HG02610 (cell line): ENCODE results near the gene COBL.

Experiments used
- ATAC-seq: cut with Tn5 transposase; IDR thresholded peaks from one replicate; pipeline ENCODE4 v1.9.1; 2021; ENCODE audit warnings: mild to moderate bottlenecking, moderate library complexity; ENCODE audit not compliant: unreplicated experiment

COBL gene

DNA sequence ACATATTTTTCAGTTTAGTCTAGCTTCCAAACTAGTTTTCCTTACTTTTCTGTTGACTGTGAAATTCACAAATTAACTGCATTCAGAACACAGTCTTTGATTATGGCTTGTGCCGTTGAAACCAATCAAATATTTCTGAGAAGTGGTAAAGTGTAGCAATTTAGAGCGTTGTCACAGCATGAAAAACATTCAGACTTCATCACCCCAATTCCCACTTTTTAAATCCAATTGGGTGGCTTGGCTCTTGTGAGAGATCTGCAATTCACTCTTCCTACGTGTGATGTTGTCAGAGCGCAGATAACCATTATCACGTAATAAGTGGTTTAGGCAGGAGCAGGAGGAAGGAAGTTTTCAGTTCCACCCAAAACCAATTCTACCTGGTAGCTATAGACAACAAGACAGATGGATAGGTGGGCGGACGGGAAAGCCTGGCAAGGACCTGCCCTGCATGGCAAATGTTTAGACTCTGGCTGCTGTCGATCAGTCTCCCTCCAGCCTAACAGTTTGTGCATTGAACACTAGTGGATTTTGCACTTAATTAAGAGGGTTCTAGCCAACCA is 8.9 kb downstream of the COBL start:
- no peak for ATAC-seq

GRCh38 chr7:51306761-51307160 is 9.8 kb downstream of the COBL start:
- no peak for ATAC-seq

DNA sequence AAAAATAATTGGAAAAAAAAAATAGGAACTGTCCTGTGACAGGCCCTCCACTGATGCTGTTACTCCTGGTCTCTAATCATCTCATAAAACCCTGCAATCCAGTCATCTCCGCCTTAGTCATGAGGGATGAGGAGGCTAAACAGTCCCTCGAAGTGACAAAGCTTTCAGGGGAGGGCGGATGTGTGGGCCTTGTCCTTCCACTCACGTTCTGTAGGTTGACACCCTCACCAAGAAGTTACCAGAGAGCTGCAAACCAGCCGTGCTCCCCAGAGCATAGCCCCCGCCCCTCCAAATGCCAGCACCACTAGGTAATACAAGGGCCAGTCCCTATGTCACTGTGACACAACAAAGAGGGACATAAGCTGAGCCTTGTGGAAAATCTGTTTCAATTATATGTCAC is 11.9 kb downstream of the COBL start:
- ATAC-seq, result no peak

DNA sequence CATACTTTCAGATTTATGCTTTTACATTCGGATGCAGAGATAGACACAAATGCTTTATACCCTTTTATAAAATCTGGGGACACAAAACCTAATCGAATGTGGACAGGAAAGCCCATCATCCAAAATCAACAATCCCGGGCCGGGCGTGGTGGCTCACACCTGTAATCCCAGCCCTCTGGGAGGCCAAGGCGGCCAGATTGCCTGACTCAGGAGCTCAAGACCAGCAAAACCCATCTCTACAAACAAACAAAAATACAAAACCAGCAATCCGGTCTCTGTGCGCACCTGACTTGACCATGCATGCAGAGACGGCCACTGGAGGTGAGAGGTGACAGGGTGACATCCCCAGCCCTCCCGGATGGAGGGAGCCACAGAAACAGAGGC is 13.5 kb downstream of the COBL start:
- ATAC-seq, result no peak

DNA sequence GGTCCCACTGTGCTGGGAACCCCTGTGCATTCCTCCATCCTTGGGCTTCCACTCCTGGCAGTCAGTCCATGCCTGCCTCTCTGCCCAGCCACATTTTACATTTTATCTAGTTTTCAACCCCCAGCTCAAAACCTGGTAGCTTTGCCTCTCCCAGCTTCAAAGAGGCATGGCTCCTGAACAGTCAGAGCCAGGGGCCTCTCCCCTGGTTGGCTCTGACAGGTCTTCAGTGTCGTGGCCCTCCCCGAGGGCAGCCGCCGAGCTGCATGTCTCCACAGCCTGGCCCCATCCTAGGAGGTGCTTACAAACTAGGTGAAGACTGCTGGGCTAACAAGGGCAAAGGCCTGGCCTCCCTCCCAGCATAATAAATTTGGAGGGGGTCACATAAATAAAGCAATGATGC is 14.8 kb downstream of the COBL start:
- ATAC-seq, result no peak

GRCh38 chr7:51300762-51301674 is 15.6 kb downstream of the COBL start:
- no peak for ATAC-seq

DNA sequence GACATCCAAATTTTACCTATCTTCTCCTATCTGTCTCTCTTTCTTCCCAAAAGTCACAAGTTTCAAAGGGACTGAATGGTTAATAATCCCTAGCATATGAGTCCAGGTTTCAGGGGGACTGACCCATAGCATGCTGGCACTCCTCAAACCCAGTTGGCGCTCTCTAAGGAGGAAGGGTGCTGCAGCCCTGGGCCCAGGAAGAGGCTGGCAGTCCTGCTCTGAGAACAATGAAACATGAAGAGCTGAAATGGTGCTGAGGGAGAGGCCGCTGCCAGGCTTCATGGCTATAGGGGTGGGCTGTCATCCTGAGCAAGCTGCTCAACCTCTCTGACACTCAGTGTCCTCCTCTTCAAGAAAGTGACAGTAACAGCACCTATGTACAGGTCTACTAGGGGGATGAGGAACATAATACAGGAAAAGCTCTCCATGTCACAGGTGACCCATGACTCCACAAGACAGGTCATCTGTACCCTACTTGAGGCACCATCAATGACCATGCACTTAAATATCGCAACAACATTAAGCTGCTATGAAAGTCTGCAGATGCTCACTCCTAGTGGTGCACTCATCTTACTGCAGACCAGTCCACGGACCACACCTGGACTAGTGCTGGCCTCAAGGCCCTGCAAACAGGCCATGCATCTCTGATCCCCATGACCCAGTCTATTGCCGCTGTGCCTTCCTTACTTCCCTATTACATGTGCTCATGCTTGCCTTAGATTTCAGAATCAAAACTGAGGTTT is 17.0 kb downstream of the COBL start:
- ATAC-seq, result no peak

GRCh38 chr7:51298912-51299311 is 17.7 kb downstream of the COBL start:
- ATAC-seq, result no peak

GRCh38 chr7:51297986-51298385 is 18.6 kb downstream of the COBL start:
- no peak for ATAC-seq

DNA sequence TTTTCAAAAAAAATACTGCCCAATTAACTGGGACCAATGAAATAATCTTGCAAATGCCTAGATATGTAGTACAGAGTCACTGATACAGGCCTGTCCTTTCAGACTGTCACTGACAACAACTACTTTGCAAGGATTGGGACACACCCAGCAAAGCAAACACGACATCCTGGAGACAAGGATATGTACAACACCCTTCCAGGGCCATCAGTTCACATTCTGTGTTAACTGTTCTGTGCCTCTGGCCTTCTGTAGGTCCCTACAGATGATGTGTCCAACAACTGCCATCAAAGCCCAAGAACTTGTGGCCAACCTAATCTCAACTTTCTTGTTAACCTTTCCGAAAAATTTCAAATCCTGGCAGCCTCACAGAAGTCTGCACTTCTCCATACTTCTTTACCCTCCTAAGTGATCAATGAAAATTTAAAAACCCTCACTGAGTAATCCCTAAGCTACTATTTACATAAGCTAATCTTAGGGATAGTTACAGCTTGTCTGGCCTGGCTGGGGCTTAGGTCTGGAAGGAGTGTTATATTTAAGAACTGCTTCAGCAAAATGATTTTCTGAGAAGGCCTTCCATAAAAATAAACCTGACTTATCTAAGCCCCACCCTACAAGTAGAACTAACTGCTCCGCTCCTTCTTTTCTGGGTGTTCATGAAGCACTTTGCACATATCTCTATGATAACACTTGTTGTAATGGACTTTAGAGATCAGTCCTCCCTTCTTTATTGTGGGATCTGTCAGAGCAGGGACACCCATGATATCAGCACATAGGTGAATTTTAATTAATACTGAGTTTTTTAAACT is 21.0 kb downstream of the COBL start:
- no peak for ATAC-seq

- ATAC-seq, result no peak
These were observed 24.0 kb downstream of the COBL start for GRCh38 chr7:51292596-51292995.

- no peak for ATAC-seq
These were observed 25.7 kb downstream of the COBL start for GRCh38 chr7:51290702-51291540.

DNA sequence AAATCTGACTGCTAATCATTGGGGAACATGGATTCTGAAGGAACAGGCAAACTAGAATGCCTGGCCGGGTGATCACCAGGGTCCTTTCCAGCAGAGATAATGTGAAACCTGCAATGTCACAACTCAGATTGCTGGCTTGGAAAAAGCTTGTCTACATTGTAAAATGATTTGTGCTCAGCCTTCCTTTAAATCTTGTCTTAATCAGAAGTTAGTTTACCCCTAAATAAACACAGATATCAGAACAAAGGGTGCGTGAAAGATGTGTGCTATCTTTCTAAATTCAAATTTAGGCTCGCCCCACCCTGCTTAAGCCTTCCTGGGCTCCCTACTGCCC is 26.3 kb downstream of the COBL start:
- no peak for ATAC-seq

GRCh38 chr7:51289623-51290303 is 26.8 kb downstream of the COBL start:
- no peak for ATAC-seq

- no peak for ATAC-seq
These were observed 27.6 kb downstream of the COBL start for GRCh38 chr7:51288896-51289622.

DNA sequence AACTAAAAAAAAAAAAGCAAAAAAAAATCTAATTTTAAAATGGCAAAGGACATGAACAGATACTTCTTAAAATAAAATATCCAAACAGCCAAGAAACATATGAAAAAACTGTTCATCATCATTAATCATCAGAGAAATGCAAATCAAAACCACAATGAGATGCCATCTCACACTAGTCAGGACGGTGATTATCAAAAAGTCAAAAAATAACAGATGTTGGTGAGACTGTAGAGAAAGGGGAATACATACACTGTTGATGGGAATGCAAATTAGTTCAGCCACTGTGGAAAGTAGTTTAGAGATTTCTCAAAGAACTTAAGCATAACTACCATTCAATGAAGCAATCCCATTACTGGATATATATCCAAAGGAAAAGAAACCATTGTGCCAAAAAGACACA is 30.2 kb downstream of the COBL start:
- no peak for ATAC-seq

- ATAC-seq, result no peak
These were observed 36.5 kb downstream of the COBL start for GRCh38 chr7:51280156-51280555.

- ATAC-seq, result no peak
These were observed 37.1 kb downstream of the COBL start for GRCh38 chr7:51279391-51280023.

GRCh38 chr7:51278797-51279196 is 37.8 kb downstream of the COBL start:
- no peak for ATAC-seq
